Body of pancreas (tissue), 4 donors: Measurements from ENCODE around the gene KLHL12. TPM values are rescaled to one million over a fixed set of nuclear protein-coding genes. Genes with fewer than 3 reads are reported as not detected.
"Not testable (repeated sequence)": the region's sequence is repeated elsewhere in the genome, so short reads cannot be mapped to it uniquely, and the experiment has no call there.

Source experiments
- ATAC-seq: fragments of 150-250 bp; one replicate; pipeline ENCODE4 v1.9.1; 2016
- DNase-seq, 4 donors: peaks; one replicate each; pipeline ENCODE4 v3.0.0-alpha.2; 2019
- H3K27ac ChIP-seq, 4 donors: fragments of 200-600 bp; sonication (generic); 1 replicate in 3 of 4; 2 replicates in 1 of 4; pipeline versions ENCODE4 v1.5.1 to v1.6.1; 2016 to 2019; ENCODE audit warnings: mild to moderate bottlenecking in 1 of 4, mixed read lengths in 1 of 4, moderate library complexity in 1 of 4
- H3K27me3 ChIP-seq, 2 donors: fragments of 200-600 bp; sonication (generic); one replicate each; pipeline ENCODE4 v1.6.0; 2016; ENCODE audit warnings: mild to moderate bottlenecking in 1 of 2
- H3K36me3 ChIP-seq, 2 donors: fragments of 200-600 bp; sonication (generic); replicated peaks in 1 of 2; 2 replicates each; pipeline ENCODE4 v1.5.1; 2016; ENCODE audit warnings: low read depth in 2 of 2; ENCODE audit not compliant: insufficient read depth in 1 of 2
- H3K4me1 ChIP-seq: fragments of 200-600 bp; sonication (generic); one replicate; pipeline ENCODE4 v1.6.0; 2016
- H3K4me3 ChIP-seq, 2 donors: fragments of 200-600 bp; sonication (generic); 1 replicate in 1 of 2; 2 replicates in 1 of 2; pipeline ENCODE4 v1.5.1; 2016 to 2019
- H3K9me3 ChIP-seq, 3 donors: fragments of 200-600 bp; sonication (generic); 1 replicate in 2 of 3; 2 replicates in 1 of 3; pipeline ENCODE4 v1.5.1; 2016
- POLR2A ChIP-seq, 3 donors: fragments of 450-650 bp; IDR thresholded peaks; one replicate each; pipeline ENCODE4 v1.6.1; 2016; ENCODE audit warnings: antibody characterized with exemption in 3 of 3, mild to moderate bottlenecking in 2 of 3
- WGBS, 2 donors: methylation state at CpG; one replicate each; pipeline ENCODE4 v1.1.5; 2017; 5-methylcytosine and 5-hydroxymethylcytosine counted together
- intact Hi-C: fragments of 100-400 bp; cut with DNase I; formaldehyde crosslinking; loops from one replicate; pipeline ENCODE4 v1.15.1; 2023
- total RNA-seq, 2 donors: library from RNA; depleted of rRNA; stranded (reverse); fragments of >200 nt; gene quantifications; one replicate each; pipeline ENCODE4 v1.1.0, GENCODE V29; 2016
- TF ChIP-seq, protein P1 (sequence below), 7 experiments: fragments of 450-650 bp in 4 of 7; fragments of 200-600 bp in 3 of 7; sonication (generic) in 3 of 7; IDR thresholded peaks; one replicate each; pipeline ENCODE4 v1.5.1; 2016 to 2019; ENCODE audit warnings: antibody characterized with exemption in 7 of 7

KLHL12 gene
- total RNA-seq, 2 donors from 2014 or later = 15.3 to 21.8 TPM

DNA sequence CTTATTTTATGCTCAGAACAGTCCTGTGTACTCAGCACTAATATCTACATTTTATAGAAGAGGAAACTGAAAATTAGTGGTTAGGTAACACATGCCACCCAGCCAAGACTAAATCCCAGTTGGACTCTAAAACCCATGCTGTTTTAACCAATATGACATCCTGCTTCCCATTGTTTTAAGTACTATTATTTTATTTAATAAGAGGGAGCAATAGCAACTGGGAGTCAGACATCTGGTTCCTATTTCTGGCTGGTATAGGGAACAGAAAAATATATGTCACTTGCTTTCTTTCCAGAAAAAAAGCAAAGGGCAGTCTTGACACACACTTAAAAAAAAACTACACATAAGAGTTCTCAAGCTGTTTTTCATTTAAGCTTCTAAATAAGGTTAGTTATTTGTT, 11.9 kb downstream of the KLHL12 start:
- H3K4me1 ChIP-seq = no peaks in the 10 kb centered on the region
- H3K4me3 ChIP-seq = no peak overlapping the region
- ATAC-seq = no peak
- H3K27me3 ChIP-seq = no peaks in the 10 kb centered on the region
- DNase-seq = no peak
- H3K9me3 ChIP-seq = no peaks in the 10 kb centered on the region
- TF ChIP-seq POLR2A (IDR thresholded peaks at IDR 0.05) = no peak
- TF ChIP-seq, protein P1, sequence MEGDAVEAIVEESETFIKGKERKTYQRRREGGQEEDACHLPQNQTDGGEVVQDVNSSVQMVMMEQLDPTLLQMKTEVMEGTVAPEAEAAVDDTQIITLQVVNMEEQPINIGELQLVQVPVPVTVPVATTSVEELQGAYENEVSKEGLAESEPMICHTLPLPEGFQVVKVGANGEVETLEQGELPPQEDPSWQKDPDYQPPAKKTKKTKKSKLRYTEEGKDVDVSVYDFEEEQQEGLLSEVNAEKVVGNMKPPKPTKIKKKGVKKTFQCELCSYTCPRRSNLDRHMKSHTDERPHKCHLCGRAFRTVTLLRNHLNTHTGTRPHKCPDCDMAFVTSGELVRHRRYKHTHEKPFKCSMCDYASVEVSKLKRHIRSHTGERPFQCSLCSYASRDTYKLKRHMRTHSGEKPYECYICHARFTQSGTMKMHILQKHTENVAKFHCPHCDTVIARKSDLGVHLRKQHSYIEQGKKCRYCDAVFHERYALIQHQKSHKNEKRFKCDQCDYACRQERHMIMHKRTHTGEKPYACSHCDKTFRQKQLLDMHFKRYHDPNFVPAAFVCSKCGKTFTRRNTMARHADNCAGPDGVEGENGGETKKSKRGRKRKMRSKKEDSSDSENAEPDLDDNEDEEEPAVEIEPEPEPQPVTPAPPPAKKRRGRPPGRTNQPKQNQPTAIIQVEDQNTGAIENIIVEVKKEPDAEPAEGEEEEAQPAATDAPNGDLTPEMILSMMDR (IDR thresholded peaks at IDR 0.05) = no peak
- H3K27ac ChIP-seq = no peak overlapping the region
- peaks cover 13 to 33% of the 10 kb centered on the region in 2 donors for H3K36me3 ChIP-seq
- intact Hi-C loops = no loop called here

DNA sequence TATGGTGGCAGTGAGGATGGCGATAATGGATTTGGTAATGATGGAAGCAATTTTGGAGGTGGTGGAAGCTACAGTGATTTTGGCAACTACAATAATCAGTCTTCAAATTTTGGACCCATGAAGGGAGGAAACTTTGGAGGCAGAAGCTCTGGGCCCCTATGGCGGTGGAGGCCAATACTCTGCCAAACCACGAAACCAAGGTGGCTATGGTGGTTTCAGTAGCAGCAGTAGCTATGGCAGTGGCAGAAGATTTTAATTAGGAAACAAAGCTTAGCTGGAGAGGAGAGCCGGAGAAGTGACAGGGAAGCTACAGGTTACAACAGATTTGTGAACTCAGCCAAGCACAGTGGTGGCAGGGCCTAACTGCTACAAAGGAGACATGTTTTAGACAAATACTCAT, 14.6 kb downstream of the KLHL12 start:
- H3K36me3 ChIP-seq = peaks cover 4 to 34% of the 10 kb centered on the region in 2 donors
- not testable (repeated sequence) for ATAC-seq
- WGBS, 2 donors = 92 to 93% methylated on average over 4 of the region's 4 CpGs

DNA sequence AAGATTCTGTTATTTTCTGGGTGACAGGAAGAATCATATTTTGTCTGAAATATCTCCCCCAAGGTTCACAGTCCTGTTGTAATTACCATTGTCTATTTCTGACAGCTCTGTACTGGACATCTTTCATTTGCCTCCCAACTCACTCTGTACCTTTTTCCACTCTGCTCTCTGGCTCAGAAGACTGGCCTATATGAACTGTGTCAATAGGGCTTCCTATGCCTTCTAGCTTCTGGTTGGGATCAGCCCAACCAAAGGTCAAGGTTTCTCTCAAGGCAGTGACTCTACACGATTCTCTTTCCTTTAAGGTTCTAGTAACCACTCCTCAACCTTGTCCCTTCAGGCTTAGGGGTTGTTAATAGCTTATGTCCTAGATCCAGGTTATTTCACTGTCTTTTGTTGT, 17.5 kb downstream of the KLHL12 start:
- peaks cover 4 to 36% of the 10 kb centered on the region in 2 donors for H3K36me3 ChIP-seq
- no peak overlapping the region for H3K27ac ChIP-seq
- H3K4me3 ChIP-seq = no peak overlapping the region
- 64 to 85% methylated on average over 1 of the region's 1 CpG for WGBS, 2 donors
- H3K9me3 ChIP-seq = no peaks in the 10 kb centered on the region
- no peaks in the 10 kb centered on the region for H3K4me1 ChIP-seq
- intact Hi-C loops = no loop called here
- ATAC-seq = no peak
- no peak for TF ChIP-seq POLR2A (IDR thresholded peaks at IDR 0.05)
- TF ChIP-seq, protein P1 (IDR thresholded peaks at IDR 0.05) = no peak
- no peaks in the 10 kb centered on the region for H3K27me3 ChIP-seq
- no peak for DNase-seq

More for the DNA sequence above, 14.6 kb downstream of the KLHL12 start:
- H3K27ac ChIP-seq, DNase-seq, H3K27me3 ChIP-seq, H3K4me3 ChIP-seq, intact Hi-C loops, H3K9me3 ChIP-seq, H3K4me1 ChIP-seq: not testable (repeated sequence)

DNA sequence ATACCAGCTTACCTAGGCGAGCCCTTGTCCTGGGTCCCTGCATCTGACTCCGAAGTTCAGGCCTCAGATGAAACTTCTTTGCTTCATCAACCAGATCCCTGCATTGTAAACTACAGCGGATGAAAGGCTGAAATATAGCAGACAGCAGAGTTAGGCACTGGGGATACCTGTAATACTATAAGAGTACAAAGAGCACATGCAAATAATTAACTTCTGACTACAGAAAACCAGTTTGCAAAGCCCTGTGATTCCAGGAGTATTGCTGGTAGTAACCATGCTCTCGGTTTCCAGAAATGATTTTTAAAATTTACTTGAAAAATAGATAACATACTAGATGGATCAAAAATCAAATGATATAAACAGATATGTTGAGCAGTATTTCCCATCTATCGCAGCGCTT, 18.0 kb downstream of the KLHL12 start:
- H3K4me1 ChIP-seq = no peaks in the 10 kb centered on the region
- DNase-seq (no peak), ATAC-seq (no peak)
- H3K4me3 ChIP-seq = no peak overlapping the region
- 92 to 95% methylated on average over 6 of the region's 6 CpGs for WGBS, 2 donors
- H3K27ac ChIP-seq = no peak overlapping the region
- no peak for TF ChIP-seq POLR2A (IDR thresholded peaks at IDR 0.05)
- TF ChIP-seq, protein P1 (IDR thresholded peaks at IDR 0.05) = no peak
- H3K36me3 ChIP-seq = peaks cover 4 to 33% of the 10 kb centered on the region in 2 donors
- H3K27me3 ChIP-seq = no peaks in the 10 kb centered on the region
- no peaks in the 10 kb centered on the region for H3K9me3 ChIP-seq
- intact Hi-C loops = no loop called here

DNA sequence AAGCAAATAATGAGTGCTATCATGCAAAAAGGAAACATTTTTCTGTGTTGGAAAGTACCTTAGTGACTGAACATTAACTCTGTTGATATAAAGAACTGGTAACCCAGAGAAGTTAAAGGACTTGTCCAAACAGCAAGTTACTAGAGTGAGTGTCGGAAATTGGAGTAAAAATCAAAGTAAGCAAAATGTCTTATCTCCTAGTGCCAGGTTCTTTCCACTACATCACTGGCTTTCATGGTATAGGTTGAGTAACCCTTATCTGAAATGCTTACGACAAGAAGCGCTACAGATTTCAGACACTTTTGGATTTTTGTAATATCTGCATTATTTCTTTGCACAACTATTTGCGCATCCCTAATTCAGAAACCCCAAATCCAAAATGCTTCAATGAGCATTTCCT, 21.7 kb downstream of the KLHL12 start:
- no peak overlapping the region for H3K4me3 ChIP-seq
- no peak for DNase-seq
- no peaks in the 10 kb centered on the region for H3K9me3 ChIP-seq
- no peak overlapping the region for H3K27ac ChIP-seq
- intact Hi-C loops = no loop called here
- WGBS, 2 donors = 54 to 72% methylated on average over 4 of the region's 4 CpGs
- peaks cover 0 to 30% of the 10 kb centered on the region in 2 donors for H3K36me3 ChIP-seq
- ATAC-seq = no peak
- no peak for TF ChIP-seq POLR2A (IDR thresholded peaks at IDR 0.05)
- TF ChIP-seq, protein P1 (IDR thresholded peaks at IDR 0.05) = no peak
- H3K27me3 ChIP-seq = no peaks in the 10 kb centered on the region
- no peaks in the 10 kb centered on the region for H3K4me1 ChIP-seq

DNA sequence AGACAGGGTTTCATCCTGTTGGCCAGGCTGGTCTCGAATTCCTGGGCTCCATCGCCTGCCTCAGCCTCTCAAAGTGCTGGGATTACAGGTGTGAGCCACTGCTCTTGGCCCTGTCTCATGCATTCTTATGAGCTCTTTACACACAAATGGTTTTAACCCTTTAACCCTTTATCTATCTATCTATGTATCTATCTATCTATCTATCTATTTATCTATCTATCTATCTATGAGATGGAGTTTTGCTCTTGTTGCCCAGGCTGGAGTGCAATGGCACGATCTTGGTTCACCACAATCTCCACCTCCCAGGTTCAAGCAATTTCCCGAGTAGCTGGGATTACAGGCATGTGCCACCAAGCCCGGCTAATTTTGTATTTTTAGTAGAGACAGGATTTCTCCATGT, 23.2 kb downstream of the KLHL12 start:
- H3K27ac ChIP-seq, H3K4me1 ChIP-seq, H3K4me3 ChIP-seq, H3K9me3 ChIP-seq, DNase-seq, ATAC-seq, intact Hi-C loops, H3K27me3 ChIP-seq: not testable (repeated sequence)
- WGBS, 2 donors = 93 to 94% methylated on average over 5 of the region's 5 CpGs
- peaks cover 0 to 22% of the 10 kb centered on the region in 2 donors for H3K36me3 ChIP-seq
